Neuron (in vitro differentiated cells): ENCODE results near the gene FAM76A.

Experiments
- H2AFZ ChIP-seq: one replicate; pipeline ENCODE4 v1.6.1; 2013; ENCODE audit warnings: low read depth, mild to moderate bottlenecking, inconsistent platforms, low read length, moderate library complexity
- H3K27me3 ChIP-seq: one replicate; pipeline ENCODE4 v1.6.1; 2013; ENCODE audit warnings: low read length; ENCODE audit not compliant: insufficient read depth
- H3K36me3 ChIP-seq: one replicate; pipeline ENCODE4 v1.6.1; 2013; ENCODE audit warnings: low read length; ENCODE audit not compliant: insufficient read depth
- H3K4me1 ChIP-seq: one replicate; pipeline ENCODE4 v1.6.1; 2013; ENCODE audit warnings: low read length; ENCODE audit not compliant: insufficient read depth
- H3K4me3 ChIP-seq: 2 replicates; pipeline ENCODE4 v1.5.1; 2013; ENCODE audit warnings: mild to moderate bottlenecking, low read length, moderate library complexity
- H3K9me3 ChIP-seq: one replicate; pipeline ENCODE4 v1.6.1; 2013; ENCODE audit warnings: low read length

FAM76A gene

GRCh38 chr1:27704958-27705357 lies 20.8 kb upstream of the FAM76A start:
- Histone ChIP-seq H3K36me3 (no peaks in the 10 kb centered on the region), H2AFZ (no peak overlapping the region), H3K4me1 (no peaks in the 10 kb centered on the region), H3K27me3 (no peaks in the 10 kb centered on the region), H3K4me3 (no peak overlapping the region), H3K9me3 (peaks cover 1% of the 10 kb centered on the region)

GRCh38 chr1:27705545-27705944 lies 20.2 kb upstream of the FAM76A start:
- H3K27me3 ChIP-seq: no peaks in the 10 kb centered on the region
- H3K36me3 ChIP-seq: no peaks in the 10 kb centered on the region
- no peak overlapping the region for H3K4me3 ChIP-seq
- H3K9me3 ChIP-seq: peaks cover 1% of the 10 kb centered on the region
- no peaks in the 10 kb centered on the region for H3K4me1 ChIP-seq
- no peak overlapping the region for H2AFZ ChIP-seq

GRCh38 chr1:27710574-27710973 lies 15.2 kb upstream of the FAM76A start:
- H3K27me3 ChIP-seq: no peaks in the 10 kb centered on the region
- no peaks in the 10 kb centered on the region for H3K36me3 ChIP-seq
- H3K4me3 ChIP-seq: no peak overlapping the region
- H2AFZ ChIP-seq: no peak overlapping the region
- H3K4me1 ChIP-seq: no peaks in the 10 kb centered on the region
- H3K9me3 ChIP-seq: no peaks in the 10 kb centered on the region

GRCh38 chr1:27713139-27713725 lies 12.5 kb upstream of the FAM76A start:
- Histone ChIP-seq H3K36me3 (no peaks in the 10 kb centered on the region), H2AFZ (no peak overlapping the region), H3K9me3 (no peaks in the 10 kb centered on the region), H3K27me3 (no peaks in the 10 kb centered on the region), H3K4me1 (no peaks in the 10 kb centered on the region), H3K4me3 (no peak overlapping the region)

- no peak overlapping the region for H2AFZ ChIP-seq
- H3K9me3 ChIP-seq: no peaks in the 10 kb centered on the region
- no peaks in the 10 kb centered on the region for H3K36me3 ChIP-seq
- no peak overlapping the region for H3K4me3 ChIP-seq
- H3K4me1 ChIP-seq: no peaks in the 10 kb centered on the region
- H3K27me3 ChIP-seq: no peaks in the 10 kb centered on the region
Measured at GRCh38 chr1:27713869-27714513, 11.8 kb upstream of the FAM76A start.

GRCh38 chr1:27716262-27716895 lies 9.4 kb upstream of the FAM76A start:
- H3K4me3 ChIP-seq: no peak overlapping the region
- no peaks in the 10 kb centered on the region for H3K36me3 ChIP-seq
- no peak overlapping the region for H2AFZ ChIP-seq
- peaks cover 4% of the 10 kb centered on the region for H3K4me1 ChIP-seq
- H3K27me3 ChIP-seq: no peaks in the 10 kb centered on the region
- H3K9me3 ChIP-seq: no peaks in the 10 kb centered on the region

- Histone ChIP-seq H3K4me3 (no peak overlapping the region), H3K27me3 (no peaks in the 10 kb centered on the region), H3K9me3 (no peaks in the 10 kb centered on the region), H3K4me1 (peaks cover 4% of the 10 kb centered on the region), H2AFZ (peak overlapping the region; percentile 18), H3K36me3 (no peaks in the 10 kb centered on the region)
Measured at GRCh38 chr1:27719286-27720251, 6.2 kb upstream of the FAM76A start.

- peak overlapping the region; percentile 45 for H3K4me3 ChIP-seq
Measured at GRCh38 chr1:27724961-27725373, 794 bp upstream of the FAM76A start.

GRCh38 chr1:27726173-27727044 lies 648 bp downstream of the FAM76A start:
- Histone ChIP-seq H3K36me3 (peaks cover 12% of the 10 kb centered on the region), H3K9me3 (no peaks in the 10 kb centered on the region), H3K27me3 (no peaks in the 10 kb centered on the region), H3K4me1 (peaks cover 16% of the 10 kb centered on the region), H3K4me3 (peak overlapping the region; percentile 67), H2AFZ (peak overlapping the region; percentile 91)

More at GRCh38 chr1:27724961-27725373, 794 bp upstream of the FAM76A start:
- peak overlapping the region; percentile 59 for H2AFZ ChIP-seq
- no peaks in the 10 kb centered on the region for H3K9me3 ChIP-seq
- no peaks in the 10 kb centered on the region for H3K27me3 ChIP-seq
- peaks cover 18% of the 10 kb centered on the region for H3K4me1 ChIP-seq
- peaks cover 10% of the 10 kb centered on the region for H3K36me3 ChIP-seq

- Histone ChIP-seq H3K9me3 (no peaks in the 10 kb centered on the region), H2AFZ (no peak overlapping the region), H3K36me3 (peaks cover 14% of the 10 kb centered on the region), H3K4me1 (peaks cover 16% of the 10 kb centered on the region), H3K4me3 (peak overlapping the region; percentile 67), H3K27me3 (no peaks in the 10 kb centered on the region)
Measured at GRCh38 chr1:27727126-27727525, 1.4 kb downstream of the FAM76A start.

GRCh38 chr1:27736252-27736651 lies 10.5 kb downstream of the FAM76A start:
- H3K4me1 ChIP-seq: no peaks in the 10 kb centered on the region
- no peaks in the 10 kb centered on the region for H3K27me3 ChIP-seq
- H3K9me3 ChIP-seq: no peaks in the 10 kb centered on the region
- H3K36me3 ChIP-seq: peaks cover 37% of the 10 kb centered on the region
- no peak overlapping the region for H2AFZ ChIP-seq
- H3K4me3 ChIP-seq: no peak overlapping the region

GRCh38 chr1:27741121-27741520 lies 15.4 kb downstream of the FAM76A start:
- Histone ChIP-seq H3K9me3 (no peaks in the 10 kb centered on the region), H2AFZ (no peak overlapping the region), H3K27me3 (no peaks in the 10 kb centered on the region), H3K4me3 (no peak overlapping the region), H3K36me3 (peaks cover 33% of the 10 kb centered on the region), H3K4me1 (no peaks in the 10 kb centered on the region)
